Measurements from ENCODE around the gene CNTNAP2.
"Not testable (repeated sequence)": the region's sequence is repeated elsewhere in the genome, so short reads cannot be mapped to it uniquely, and the experiment has no call there.

Gene CNTNAP2

DNA sequence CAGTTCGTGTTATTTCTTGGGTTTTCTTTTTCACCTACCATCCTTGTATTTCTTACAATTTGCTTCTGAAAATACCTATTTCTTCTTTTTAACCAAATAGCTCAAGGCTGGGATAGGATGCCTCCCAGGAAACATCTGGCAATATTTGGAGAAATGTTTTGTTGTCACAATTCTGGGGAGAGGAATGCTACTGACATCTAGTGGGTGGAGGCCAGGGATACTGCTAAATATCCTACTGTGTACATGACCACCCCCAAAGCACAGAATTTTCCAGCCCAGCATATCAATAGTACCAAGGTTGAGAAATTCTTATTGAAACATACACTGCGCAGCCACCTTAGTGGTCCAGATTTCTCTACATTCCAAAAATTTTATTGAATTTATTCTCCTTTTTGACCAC is 55.5 kb downstream of the CNTNAP2 start:
- no peak for DNase-seq

DNA sequence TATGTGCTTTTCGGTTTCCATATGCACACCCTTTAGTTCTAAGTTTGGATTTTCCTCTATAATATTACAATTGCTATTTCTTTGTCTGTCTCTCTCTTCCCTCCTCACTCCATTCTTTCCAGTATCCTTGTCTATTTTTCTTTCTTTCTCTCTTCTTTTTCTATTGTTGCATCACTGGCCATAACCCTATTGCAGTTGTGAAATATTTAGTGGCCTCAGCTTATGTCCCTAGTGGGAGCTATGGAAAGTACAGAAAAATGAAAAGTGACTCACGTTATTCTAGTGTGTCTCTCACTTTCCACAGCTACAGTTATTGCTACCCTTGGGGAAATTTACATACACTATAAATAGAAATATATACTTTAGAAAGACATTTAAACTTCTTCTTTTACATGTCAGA is 59.1 kb downstream of the CNTNAP2 start:
- DNase-seq = no peak

DNA sequence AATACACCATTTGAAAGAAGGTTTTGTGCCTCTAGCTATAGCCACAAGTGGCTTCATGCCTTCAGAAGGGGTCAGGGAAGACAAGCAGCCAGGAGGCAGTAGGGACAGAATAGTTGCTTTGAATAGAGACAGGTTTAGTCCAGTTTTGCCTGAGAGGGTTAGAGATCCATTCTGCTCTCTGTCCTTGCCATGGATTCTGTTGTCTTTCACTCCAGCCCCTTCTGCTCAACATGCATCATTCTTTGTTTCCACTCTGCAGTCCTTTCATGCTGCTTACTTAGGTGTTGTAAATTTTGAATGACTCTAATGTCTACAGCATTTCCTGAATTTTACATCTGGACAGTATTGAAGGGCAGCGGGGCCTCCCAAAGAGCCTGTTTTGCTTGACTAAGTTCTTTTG is 60.3 kb downstream of the CNTNAP2 start:
- no peak for DNase-seq

DNA sequence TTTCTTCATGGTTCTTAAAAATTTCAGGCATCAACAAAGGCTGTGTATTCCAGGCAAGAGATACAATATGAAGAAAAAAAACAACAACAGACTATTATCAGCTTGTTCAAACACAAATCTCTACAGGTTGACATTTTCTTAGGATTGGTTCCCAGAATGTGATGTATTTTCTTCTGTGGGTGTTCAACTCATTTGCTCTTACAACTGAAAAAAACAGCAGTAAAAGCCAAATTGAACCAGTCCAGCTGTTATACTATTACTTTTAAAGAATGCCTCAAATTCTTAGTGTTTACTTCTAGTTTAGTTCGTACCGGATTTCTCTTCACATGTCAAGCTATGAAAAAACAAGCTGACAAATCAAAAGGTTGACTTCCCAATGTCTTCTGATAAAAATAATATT is 60.7 kb downstream of the CNTNAP2 start:
- no peak for DNase-seq

DNA sequence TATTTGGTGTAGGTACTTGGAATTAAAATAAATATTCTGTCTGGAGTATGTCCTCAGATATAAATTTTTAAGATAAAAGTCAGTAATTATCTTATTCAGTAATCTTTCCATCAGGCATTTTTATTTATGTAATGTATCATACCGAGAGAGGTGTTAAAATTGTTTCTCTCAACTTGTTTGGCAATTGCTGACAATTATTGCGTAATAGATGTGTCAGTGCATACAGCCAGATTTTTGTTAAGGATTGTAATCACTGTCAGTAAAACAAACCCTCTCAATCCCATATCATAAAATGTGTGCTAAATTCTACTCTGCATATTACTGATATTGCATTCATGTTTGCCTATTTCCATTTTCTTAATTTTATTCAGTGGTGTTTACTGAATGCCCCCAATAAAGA is 69.2 kb downstream of the CNTNAP2 start:
- no peak for DNase-seq

DNA sequence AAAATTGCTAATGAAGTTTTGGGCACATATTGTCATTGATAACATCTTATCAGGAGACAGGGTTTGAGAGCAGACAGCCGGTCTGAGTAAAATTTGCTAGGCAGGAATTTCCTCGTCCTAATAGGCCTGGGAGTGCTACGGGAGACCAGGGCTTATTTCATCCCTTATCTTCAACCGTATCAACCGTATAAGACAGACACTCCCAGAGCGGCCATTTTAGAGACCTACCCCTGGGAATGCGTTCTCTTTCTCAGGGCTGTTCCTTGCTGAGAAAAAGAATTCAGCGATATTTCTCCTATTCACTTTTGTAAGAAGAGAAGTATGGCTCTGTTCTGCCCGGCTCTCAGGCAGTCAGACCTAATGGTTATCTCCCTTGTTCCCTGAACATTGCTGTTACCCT is 74.8 kb downstream of the CNTNAP2 start:
- DNase-seq = not testable (repeated sequence)

DNA sequence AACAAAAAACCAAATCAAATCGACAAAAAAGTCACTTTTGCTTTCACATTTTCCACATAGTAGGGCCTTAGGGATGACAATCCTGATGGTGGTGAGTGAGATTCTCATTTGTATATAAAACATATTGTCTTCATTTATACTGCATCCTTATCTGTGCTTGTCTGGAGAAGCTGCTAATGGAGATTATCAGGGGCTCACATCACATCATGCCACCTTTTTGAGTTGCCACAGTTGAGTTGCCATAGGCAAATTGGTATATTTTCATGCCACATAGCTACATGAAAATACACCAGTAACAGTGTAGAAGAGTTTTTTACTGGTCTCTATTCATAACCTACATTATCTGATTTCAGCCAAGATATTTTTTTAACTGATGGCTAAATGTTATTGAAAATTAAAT is 85.3 kb downstream of the CNTNAP2 start:
- DNase-seq = no peak

DNA sequence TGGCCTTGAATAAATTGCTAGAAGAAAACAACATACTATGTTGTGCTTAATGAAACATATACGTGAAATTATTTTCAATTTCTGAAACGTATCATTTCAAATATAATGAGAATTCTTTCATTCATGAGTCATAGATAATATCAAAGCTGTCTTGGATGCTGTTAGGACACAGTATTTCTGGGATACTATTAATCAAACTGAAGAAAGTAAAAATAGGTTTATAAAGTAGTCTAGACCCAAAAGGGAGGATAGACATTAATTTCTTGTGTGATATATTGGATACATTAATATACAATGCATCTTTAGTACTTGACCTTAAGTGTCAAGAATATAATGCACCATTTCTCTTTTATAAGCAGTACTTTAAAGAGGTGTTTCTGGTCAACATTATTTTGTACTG is 89.7 kb downstream of the CNTNAP2 start:
- no peak for DNase-seq

DNA sequence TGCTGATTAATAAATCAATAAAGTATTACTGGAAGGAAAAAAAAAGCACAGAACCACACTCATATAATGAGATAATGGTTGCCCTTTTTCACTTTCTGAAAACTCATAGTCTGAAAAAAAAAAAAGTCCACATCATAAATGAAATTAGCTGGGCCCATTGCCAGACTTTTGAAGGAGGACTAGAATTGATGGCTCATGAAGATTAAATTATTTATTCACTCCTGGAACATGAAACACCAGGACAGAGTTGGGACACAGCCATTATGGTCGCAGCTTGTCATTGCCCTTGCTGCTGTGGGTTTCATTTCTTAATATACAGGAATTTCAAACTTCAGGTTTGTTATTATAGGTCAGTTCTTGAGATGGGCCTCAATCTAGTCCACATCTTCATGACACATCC is 91.9 kb downstream of the CNTNAP2 start:
- no peak for DNase-seq

DNA sequence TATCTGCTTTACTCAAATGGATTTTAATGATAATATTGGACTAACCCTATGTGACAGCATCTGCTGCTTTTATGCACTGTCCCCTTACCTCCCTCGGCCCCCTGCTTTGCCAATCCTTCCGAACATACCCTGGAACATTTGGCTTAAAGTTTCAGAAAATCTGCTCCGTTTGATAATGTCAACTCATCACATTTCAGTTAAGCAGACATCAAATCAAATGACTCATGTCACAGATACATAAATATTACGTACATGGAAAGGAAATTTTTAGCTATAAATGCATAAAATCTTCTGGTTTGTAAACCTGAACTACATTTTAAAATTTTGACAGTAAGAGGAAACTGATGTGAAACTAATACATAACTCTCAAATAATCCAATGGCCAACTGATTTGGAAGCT is 98.2 kb downstream of the CNTNAP2 start:
- DNase-seq = no peak

DNA sequence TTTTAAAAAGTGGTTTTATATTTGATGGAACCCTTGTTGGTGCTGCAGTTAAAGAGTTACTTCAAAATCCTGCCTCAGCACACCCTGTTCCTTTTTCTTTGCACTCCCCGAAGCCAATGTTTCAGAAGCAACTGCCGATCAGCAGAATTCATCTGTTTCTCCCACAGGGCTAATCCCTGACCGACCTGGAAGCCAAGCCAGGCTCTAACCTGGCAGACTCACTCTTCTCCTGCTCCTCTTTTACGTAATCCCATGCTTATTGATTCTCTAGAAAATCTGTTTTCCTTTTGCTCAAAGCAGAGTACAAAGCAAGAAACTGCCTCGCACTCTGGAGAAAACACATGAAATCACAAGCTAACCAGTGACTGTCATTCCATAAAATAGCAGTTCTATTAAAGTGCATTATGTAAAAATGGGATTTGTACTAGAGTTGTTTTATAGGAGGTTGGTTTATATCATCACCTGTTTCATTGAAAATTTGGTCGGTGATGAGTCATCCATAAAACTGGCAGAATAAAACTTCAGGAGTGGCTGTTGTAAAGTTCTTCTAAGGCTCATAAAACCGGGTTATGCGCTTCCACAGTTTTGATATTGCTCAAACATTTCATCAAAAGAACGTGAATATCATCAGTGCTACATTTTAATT is 99.9 kb downstream of the CNTNAP2 start:
- DNase-seq = no peak

DNA sequence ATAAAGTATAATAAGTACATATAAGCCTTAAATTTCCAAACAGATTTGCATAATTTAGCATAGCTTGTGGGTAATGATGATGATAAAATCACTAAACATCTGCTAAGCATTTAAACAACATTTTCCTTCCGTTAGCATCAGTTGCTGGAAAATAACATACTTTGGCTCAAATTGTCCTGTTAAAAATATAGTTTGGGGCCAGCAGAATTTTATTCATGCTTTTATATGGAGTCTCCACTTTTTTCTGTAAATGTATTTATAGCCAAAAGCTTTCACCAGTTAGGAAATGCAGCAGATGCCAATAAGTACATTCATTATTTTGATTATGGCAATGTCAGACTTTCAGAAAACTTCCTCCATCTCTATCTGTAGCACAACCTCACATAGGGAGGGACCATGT is 107.2 kb downstream of the CNTNAP2 start:
- no peak for DNase-seq

DNA sequence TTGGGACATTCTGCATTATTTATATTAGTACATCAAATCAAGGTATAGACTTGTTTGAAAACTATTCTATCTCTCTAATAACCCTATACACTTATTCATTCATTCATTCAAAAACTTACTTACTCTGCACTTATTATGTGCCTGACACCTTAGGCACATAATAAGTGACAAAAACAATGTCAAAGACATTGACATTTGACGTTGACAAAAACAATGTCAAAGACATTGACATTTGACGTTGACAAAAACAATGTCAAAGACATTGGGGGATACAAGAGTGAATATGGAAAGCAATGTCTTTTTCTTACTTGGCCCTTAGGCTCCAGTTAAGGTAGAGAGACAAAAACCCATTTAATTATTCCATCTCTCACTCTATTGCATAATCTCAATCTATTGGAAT is 116.0 kb downstream of the CNTNAP2 start:
- no peak for DNase-seq

DNA sequence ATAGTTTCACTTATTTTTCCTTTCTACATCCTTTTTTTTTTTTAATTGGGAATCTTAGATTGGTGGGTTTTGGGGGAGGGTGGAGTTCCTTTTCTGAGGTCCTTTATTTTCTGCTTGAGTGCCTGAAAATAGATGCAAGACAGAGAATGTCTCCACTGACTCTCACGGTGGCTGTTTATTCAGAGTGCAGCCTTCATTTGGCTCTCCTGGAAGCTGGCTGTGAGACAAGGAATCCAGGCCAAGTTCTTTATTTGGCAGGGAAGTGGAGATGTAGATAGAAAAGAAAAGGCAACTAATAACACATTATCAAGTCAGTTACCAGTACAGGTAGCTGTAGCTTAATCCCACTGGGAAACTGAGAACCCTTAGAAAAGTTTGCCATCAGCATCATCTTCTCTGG is 118.6 kb downstream of the CNTNAP2 start:
- DNase-seq = no peak

DNA sequence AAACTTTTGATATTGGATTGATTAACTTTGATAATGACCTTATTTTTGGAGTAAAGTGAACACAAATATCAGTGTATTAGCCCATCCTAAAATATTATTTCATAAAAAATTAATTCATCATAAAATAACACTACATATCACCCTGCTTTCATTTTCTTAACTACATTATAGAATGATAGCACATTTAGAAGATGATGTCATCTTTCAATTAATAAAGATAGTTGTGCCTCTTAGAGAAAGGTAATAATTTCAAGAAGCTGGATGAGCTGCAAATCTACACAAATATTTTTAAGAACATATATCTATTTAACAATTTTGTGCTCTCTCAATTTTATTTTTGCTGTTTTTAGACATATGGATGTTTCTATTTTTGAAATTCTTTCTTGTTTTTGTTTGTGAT is 126.1 kb downstream of the CNTNAP2 start:
- DNase-seq = no peak

DNA sequence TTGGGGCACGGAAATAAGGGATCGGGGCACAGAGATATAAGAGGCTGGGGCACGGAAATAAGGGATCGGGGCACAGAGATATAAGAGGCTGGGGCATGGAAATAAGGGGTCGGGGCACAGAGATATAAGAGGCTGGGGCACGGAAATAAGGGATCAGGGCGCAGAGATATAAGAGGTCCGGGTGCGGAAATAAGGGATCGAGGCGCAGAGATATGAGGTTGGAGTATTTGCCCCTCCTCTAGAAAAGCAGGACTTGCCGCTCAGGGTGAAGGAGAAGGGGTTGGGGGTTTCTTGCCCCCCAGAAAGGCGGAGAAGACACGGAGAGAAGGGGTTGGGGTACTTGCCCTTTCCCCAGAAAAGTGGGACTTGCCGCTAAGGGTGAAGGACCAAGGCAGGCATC is 131.4 kb downstream of the CNTNAP2 start:
- DNase-seq = not testable (repeated sequence)

DNA sequence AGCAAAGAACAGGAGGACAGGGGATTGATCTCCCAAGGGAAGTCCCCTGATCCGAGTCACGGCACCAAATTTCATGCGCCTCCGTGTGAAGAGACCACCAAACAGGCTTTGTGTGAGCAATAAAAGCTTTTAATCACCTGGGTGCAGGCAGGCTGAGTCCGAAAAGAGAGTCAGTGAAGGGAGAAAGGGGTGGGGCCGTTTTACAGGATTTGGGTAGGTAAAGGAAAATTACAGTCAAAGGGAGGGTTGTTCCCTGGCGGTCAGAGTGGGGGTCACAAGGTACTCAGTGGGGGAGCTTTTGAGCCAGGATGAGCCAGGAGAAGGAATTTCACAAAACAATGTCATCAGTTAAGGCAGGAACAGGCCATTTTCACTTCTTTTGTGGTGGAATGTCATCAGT is 132.1 kb downstream of the CNTNAP2 start:
- not testable (repeated sequence) for DNase-seq

DNA sequence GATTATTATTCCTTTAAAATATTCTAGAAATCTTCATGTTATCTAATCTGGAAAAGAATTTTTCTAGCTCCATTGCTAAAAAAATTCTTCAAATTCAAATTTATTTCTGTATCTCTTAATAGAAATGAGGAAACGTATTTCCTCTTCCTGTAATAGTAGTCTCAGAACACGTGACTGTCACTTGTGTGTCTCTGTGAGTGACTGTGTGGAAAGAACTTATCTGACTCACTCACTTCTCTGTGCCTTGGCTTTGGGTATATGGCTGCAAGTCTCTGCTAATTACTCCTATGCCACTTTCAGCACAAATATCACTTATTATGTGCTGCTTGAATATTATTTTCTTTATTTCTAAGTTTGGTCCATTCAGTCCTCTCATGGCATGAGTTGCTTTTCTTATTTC is 132.7 kb downstream of the CNTNAP2 start:
- DNase-seq = no peak

DNA sequence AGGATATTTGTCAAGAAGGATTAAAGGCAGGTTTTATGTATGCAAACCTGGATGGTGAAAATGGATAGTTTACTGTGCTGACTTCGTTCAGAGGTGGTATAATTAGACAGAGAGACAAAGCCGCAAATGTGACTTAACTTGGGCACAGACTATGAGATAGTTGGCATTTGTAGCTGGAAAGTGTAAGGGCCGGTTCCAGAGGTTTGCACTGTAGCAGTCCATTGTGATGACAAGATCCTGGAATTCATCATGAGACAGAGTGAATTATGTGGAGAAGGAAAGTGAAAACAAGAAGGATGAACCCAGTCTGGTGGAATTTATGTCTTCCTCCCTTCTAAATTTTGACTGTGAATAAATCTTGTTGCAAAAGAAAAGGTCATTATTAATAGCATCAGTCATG is 139.0 kb downstream of the CNTNAP2 start:
- DNase-seq = no peak

DNA sequence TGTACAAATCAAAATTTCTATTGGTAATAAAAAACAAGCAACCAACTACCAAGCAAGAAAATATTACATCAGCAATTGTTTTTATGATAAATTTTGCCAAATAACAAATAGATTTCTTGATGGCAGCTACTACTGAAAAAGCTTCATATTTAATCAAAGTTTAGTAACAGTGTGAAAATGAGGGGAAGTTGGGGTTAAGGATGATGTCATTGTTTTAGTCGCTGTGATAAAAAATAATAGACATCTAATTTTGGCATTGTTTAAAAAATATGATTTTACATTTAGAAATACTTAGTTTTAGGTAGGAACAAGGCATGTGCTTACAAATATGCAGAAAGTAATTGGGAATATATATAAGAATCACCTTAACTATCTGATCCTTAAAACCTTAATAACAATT is 145.9 kb downstream of the CNTNAP2 start:
- no peak for DNase-seq

DNA sequence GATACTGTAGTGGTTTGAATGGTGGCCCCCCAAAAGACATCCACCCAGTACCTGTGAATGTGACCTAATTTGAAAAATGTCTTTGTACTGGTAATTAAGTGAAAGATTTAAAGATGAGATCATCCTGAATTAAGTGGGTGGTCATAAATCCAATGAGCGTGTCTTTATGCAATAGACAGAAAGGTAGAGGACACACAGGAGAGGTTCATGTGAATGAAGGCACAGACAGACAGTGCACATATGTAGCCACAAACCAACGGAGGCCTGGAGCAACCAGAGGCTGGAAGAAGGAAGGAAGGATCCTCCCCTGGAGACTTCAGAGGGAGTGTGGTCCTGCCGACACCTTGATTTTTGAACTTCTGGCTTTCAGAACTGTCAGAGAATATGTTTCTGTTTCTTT is 160.3 kb downstream of the CNTNAP2 start:
- DNase-seq = no peak

DNA sequence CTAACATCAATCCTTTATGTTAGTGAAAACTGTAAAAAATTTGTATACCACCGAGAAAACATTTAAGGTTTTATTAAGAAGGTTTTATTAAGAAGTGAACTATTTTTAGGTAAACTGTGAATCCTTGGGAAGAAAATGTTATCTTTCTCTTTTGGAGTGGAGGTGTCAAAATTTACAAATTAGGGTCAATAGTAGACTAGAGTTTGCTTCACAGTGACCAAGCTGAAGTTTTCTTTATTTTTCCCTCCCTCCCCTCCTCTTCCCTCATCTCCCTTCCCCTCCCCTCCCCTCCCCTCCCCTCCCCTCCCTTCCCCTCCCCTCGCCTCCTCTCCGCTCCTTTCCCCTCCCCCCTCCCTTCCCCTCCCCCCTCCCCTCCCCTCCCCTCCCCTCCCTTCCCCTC is 168.8 kb downstream of the CNTNAP2 start:
- no peak for DNase-seq

DNA sequence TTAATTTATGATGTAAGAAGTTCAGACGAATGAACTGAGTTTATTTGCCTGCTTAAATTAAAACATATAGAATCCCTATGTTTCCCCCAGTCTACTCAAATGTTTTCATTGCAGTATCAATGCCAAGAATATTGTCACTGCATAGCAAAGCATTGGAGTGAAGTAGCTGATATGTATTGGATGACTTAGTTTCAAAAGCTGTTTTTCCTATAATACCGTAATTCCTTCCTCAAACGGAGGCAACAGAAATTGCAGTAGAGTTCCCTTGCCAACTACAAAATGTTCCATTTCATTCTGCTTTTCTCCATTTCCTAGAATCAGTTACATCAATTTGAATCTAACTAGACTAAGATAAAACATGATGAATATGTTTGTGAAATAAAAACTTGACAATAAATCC is 174.1 kb downstream of the CNTNAP2 start:
- no peak for DNase-seq

DNA sequence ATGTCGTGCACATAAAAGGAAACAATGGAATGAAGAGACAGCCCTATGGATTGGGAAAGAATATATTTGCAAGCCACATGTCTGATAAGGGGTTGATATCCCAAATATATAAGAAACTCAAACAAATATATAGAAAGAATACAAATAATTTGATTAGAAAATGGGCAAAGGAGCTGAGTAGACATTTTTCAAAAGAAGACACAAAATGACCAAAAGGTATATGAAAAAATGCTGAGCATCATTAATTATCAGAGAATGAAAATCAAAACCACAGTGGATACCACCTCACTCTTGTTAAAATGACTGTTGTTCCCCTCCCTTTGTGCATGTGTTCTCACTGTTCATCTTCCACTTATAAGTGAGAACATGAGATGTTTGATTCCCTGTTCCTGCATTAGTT is 175.3 kb downstream of the CNTNAP2 start:
- no peak for DNase-seq

DNA sequence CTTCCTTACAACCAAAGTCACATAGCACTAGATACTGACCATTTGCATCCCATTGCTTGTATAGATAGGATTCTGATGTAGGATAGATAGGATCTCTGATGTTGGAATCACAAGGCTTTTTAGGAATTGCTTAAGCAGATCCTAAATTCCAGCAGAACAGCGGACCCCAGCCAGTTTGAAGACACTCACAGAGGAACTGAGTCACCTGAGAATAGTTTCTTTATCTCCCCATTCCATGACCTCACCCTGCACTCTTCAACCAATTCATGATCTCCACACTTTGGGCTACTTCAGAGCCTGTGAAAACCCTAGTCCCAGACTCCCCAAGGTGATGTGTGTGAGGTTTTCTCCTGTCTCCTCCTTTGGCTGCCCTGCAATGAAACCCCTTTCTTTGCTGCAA is 179.4 kb downstream of the CNTNAP2 start:
- no peak for DNase-seq

DNA sequence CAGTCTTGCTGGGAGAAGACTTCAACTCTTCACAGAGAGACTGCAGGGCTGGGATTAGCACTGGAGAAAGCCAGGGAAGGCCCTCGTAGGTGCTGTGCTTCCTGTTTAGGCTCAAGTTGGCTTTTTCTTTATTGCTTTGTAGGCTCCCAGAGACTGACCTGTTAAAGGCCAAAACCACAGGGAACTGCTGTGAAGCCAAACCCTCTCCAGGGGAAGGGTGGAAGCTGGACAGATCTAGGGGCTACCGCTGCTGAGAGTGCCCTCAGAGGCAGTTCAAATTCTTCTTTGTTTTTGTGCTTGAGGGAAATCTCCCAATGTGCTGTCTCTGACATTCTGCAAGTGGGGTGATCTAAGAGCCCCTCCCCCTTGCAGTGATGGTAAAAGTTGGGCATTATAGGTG is 198.4 kb downstream of the CNTNAP2 start:
- no peak for DNase-seq
